IPS-20b (cell line): ENCODE results near the gene TSR3.

Experiments used
- H3K27ac ChIP-seq: one replicate; pipeline ENCODE4 v1.5.1; 2013; ENCODE audit warnings: low read length
- H3K27me3 ChIP-seq: 2 replicates; pipeline ENCODE4 v1.6.1; 2013; ENCODE audit warnings: mild to moderate bottlenecking, low read length, inconsistent platforms; ENCODE audit not compliant: insufficient read depth
- H3K36me3 ChIP-seq: 2 replicates; pipeline ENCODE4 v1.6.1; 2013; ENCODE audit warnings: low read depth, mild to moderate bottlenecking, inconsistent platforms, low read length, moderate library complexity; ENCODE audit not compliant: insufficient read depth
- H3K4me1 ChIP-seq: 2 replicates; pipeline ENCODE4 v1.6.1; 2013; ENCODE audit warnings: mild to moderate bottlenecking, control low read depth, inconsistent platforms, low read length, moderate library complexity; ENCODE audit not compliant: insufficient read depth
- H3K4me3 ChIP-seq: 2 replicates; pipeline ENCODE4 v1.5.1; 2013; ENCODE audit warnings: mild to moderate bottlenecking, low read length, inconsistent platforms
- H3K9ac ChIP-seq: 2 replicates; pipeline ENCODE4 v1.6.1; 2013; ENCODE audit warnings: low read depth, mild to moderate bottlenecking, inconsistent platforms, low read length, moderate library complexity
- H3K9me3 ChIP-seq: 2 replicates; pipeline ENCODE4 v1.6.1; 2013; ENCODE audit warnings: mild to moderate bottlenecking, low read depth, low read length, inconsistent platforms; ENCODE audit not compliant: insufficient read depth

Gene TSR3

DNA sequence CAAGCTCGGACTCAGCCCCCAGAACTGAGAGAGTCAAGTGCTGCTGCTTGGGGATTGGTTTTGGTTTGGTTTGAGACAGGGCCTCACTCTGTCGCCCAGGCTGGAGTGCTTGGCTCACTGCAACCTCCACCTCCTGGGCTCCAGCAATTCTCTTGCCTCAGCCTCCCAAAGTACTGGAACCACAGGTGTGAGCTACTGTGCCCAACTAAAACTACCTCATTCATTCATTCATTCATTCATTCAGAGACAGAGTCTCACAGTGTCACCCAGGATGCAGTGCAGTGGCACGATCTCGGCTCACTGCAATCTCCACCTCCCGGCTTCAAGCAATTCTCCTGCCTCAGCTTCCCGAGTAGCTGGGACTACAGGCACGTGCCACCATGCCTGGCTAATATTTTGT is 38.1 kb upstream of the TSR3 start:
- H3K9ac ChIP-seq = no peak overlapping the region
- no peaks in the 10 kb centered on the region for H3K27me3 ChIP-seq
- H3K9me3 ChIP-seq = no peaks in the 10 kb centered on the region
- peaks cover 19% of the 10 kb centered on the region for H3K36me3 ChIP-seq
- no peak overlapping the region for H3K4me3 ChIP-seq
- H3K4me1 ChIP-seq = no peaks in the 10 kb centered on the region
- no peak overlapping the region for H3K27ac ChIP-seq

DNA sequence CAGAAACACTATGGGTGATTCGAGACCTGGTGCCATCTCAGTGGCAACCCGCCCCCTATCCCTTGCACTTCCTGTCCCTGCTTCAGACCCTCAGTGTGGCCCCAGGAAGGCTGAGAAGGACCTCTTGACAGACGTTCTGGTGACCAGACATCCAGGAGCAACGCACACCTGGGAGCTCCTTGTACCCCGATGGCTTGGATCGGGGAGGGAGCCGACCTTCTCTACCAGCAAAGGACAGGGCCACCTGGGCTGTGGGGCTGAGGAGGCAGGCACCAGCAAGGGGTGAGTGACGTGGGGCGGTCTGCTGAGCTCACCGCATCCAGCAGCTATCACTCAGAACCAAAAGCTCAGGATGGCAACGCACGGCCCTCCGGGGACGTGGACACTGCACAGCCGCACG is 35.7 kb upstream of the TSR3 start:
- Histone ChIP-seq H3K4me1 (no peaks in the 10 kb centered on the region), H3K9me3 (no peaks in the 10 kb centered on the region), H3K27me3 (no peaks in the 10 kb centered on the region), H3K36me3 (peaks cover 12% of the 10 kb centered on the region), H3K4me3 (no peak overlapping the region), H3K27ac (no peak overlapping the region), H3K9ac (no peak overlapping the region)

DNA sequence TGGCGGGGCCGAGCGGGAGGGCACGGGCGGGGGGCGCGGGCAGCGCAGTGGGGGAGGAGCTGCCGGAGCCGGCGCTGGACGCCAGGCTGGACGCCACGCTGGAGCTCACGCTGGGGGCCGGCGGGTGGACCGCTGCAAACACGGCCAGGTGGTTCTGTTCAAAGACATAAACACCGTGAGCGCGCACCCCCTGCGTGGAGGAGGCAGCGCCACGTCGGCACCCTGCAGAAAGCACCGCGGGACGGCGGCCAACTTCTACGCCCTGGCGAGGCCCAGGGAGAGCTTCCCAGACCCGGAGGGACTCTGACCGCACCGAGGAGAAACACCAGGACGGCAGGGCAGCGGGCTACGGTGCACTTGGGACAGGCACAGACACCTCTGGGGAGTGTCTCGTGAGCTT is 33.6 kb upstream of the TSR3 start:
- H3K9ac ChIP-seq = no peak overlapping the region
- H3K36me3 ChIP-seq = peaks cover 5% of the 10 kb centered on the region
- H3K4me3 ChIP-seq = no peak overlapping the region
- H3K27me3 ChIP-seq = no peaks in the 10 kb centered on the region
- H3K9me3 ChIP-seq = no peaks in the 10 kb centered on the region
- no peaks in the 10 kb centered on the region for H3K4me1 ChIP-seq
- no peak overlapping the region for H3K27ac ChIP-seq

DNA sequence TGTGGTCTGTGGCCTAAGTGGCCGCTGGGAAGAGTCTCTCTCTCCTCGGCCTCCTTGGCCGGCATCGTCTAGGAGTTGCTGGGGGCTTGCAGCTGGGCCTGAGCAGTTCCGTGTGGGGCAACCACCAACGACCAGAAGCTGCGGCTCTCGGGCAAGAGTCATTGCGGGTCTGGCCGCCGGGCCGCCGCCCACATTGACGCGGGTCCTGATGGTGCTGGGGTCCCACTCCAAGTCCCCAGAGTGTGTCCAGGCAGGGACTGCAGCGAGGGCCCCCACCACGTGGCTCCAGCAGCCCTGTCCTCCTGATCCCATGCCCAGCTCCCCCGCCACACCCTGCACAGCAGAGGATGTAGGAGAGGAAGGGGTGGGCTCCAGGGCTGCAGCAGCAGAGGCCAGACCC is 31.9 kb upstream of the TSR3 start:
- H3K9ac ChIP-seq = no peak overlapping the region

DNA sequence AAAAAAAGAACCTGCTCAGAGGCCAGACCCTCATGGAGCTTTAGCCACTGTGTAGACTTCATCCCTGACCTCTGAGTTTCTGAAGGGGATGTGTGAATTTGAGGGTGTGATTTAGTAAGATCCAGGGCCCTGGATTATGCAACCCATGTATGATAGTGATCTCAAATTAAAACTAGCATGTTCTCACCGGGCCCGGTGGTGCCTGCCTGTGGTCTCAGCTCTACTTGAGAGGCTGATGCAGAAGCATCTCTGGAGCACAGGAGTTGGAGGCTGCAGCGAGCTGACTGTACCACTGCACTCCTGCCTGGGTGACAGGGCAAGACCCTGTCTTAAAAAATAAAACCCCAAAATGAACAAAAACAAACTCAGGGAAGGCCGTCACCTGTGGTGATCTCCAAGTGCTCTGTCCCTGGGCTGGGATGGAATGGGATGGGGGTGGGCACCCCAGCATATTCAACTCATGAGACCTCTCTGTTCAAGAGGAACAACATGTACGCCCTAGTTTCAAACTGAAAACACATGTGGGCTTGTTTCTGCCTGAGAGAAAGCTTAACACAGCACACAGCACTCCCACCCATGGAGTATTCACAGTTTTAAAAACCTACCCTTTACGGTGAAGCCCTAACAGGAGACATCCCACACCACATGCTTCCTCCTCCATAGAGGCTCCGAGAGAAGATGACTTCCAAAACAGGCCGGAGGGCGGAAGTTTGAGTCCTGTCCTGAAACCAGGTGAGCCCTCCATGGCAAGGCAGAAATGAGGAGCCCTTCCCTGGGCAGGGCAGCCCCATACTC is 30.1 kb upstream of the TSR3 start:
- Histone ChIP-seq H3K4me3 (no peak overlapping the region), H3K36me3 (no peaks in the 10 kb centered on the region; the same call in 1 of the 2 replicates), H3K9me3 (no peaks in the 10 kb centered on the region), H3K9ac (no peak overlapping the region), H3K27me3 (no peaks in the 10 kb centered on the region), H3K27ac (no peak overlapping the region), H3K4me1 (peaks cover 6% of the 10 kb centered on the region; the same call in 1 of the 2 replicates)

More for the DNA sequence above, 31.9 kb upstream of the TSR3 start:
- no peak overlapping the region for H3K4me3 ChIP-seq
- no peak overlapping the region for H3K27ac ChIP-seq
- H3K9me3 ChIP-seq = no peaks in the 10 kb centered on the region
- H3K4me1 ChIP-seq = no peaks in the 10 kb centered on the region; the same call in 1 of the 2 replicates
- no peaks in the 10 kb centered on the region for H3K27me3 ChIP-seq
- no peaks in the 10 kb centered on the region; the same call in 1 of the 2 replicates for H3K36me3 ChIP-seq

DNA sequence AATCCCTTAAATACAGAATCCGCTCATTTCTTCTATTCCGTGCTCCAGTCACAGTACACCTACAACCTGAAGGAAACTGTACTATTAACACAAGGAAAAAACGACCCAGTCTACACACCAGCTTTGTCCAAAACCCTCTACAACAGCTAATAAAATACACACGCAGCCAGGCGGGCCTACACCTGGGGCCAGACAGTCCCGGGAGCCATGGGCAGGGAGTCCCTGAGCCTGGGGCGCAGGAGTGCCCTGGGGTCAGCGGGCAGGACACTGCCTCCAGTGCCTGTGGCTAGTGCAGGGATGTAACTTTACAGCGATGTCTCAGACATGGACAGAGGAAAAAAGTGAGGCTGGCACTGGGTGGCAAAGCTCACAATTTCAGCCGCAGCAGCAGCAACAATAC is 28.5 kb upstream of the TSR3 start:
- H3K27me3 ChIP-seq = no peaks in the 10 kb centered on the region
- H3K9ac ChIP-seq = peak overlapping the region; percentile 7; the same call in 1 of the 2 replicates
- peaks cover 6% of the 10 kb centered on the region; the same call in 1 of the 2 replicates for H3K4me1 ChIP-seq
- H3K9me3 ChIP-seq = no peaks in the 10 kb centered on the region
- peak overlapping the region; percentile 58; the same call in 1 of the 2 replicates for H3K4me3 ChIP-seq
- no peak overlapping the region for H3K27ac ChIP-seq
- H3K36me3 ChIP-seq = no peaks in the 10 kb centered on the region; the same call in 1 of the 2 replicates

DNA sequence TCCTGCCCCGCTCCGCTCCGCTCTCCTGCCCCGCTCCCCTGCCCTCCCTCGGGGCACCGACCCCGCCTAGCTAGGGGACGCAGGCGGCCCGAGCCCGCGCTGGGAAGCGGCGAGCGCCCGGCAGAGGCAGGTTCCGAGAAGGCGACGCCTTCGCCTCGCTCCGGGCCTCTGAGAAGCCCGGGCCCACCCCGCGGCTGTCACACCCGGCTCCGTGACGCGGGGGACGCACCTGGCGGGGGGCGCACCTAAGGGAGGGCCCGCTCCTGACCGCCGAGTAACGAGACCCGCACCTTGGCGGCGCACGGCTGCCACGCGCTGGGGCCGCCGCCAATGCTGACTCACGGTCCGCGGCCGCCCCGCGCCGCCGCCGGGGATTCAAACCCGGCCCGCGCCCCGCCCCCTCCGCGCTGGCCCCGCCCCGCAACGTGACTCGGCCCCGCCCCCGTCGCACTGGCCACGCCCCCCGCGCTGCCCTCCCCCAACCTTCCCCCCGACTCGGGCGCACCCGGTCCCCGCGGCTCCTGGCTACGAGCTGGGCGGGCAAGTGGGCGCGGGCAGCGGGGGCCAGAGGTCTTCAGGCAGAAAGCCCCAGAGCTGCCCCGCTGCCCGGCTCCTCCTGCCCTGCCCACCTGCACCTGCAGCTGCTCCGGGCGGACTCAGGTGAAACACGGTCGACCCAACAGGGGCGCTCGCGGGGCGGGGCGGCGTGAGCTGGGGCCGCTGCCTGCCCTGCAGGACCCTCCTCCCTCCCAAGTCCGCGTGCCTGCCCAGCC is 27.8 kb upstream of the TSR3 start:
- peak overlapping the region; percentile 77; the same call in 1 of the 2 replicates for H3K4me3 ChIP-seq
- H3K9ac ChIP-seq = peak overlapping the region; percentile 90

DNA sequence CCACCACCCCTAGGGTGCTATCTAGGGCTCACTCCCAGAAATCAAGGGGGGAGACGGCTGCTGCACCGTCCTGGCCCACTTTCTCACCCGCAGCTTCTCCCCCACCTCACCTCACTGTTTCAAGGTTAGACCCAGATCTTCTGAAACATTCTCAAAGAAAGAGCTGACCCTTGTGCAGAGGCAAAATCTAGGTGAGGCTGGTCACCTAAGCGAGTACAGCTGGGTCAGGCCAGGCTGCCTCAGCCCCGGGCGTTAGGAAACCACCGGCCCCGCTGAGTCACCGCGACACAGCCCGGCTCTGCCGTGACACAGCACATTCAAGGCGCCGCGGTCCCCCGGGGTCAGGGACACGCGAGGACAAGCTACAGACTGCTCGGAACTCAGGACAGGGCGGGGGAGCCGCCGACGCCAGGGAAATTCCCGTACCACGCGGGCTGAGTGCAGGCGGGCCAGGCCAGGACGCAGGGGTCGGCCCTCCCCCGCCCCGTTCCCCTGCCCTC is 27.2 kb upstream of the TSR3 start:
- peaks cover 6% of the 10 kb centered on the region; the same call in 1 of the 2 replicates for H3K4me1 ChIP-seq
- peak overlapping the region; percentile 90 for H3K9ac ChIP-seq
- H3K4me3 ChIP-seq = peak overlapping the region; percentile 77
- H3K9me3 ChIP-seq = no peaks in the 10 kb centered on the region
- no peak overlapping the region for H3K27ac ChIP-seq
- no peaks in the 10 kb centered on the region for H3K27me3 ChIP-seq
- H3K36me3 ChIP-seq = no peaks in the 10 kb centered on the region; the same call in 1 of the 2 replicates

More for the DNA sequence above, 27.8 kb upstream of the TSR3 start:
- H3K9me3 ChIP-seq = no peaks in the 10 kb centered on the region
- peaks cover 6% of the 10 kb centered on the region; the same call in 1 of the 2 replicates for H3K4me1 ChIP-seq
- no peaks in the 10 kb centered on the region; the same call in 1 of the 2 replicates for H3K36me3 ChIP-seq
- no peaks in the 10 kb centered on the region for H3K27me3 ChIP-seq
- H3K27ac ChIP-seq = no peak overlapping the region

DNA sequence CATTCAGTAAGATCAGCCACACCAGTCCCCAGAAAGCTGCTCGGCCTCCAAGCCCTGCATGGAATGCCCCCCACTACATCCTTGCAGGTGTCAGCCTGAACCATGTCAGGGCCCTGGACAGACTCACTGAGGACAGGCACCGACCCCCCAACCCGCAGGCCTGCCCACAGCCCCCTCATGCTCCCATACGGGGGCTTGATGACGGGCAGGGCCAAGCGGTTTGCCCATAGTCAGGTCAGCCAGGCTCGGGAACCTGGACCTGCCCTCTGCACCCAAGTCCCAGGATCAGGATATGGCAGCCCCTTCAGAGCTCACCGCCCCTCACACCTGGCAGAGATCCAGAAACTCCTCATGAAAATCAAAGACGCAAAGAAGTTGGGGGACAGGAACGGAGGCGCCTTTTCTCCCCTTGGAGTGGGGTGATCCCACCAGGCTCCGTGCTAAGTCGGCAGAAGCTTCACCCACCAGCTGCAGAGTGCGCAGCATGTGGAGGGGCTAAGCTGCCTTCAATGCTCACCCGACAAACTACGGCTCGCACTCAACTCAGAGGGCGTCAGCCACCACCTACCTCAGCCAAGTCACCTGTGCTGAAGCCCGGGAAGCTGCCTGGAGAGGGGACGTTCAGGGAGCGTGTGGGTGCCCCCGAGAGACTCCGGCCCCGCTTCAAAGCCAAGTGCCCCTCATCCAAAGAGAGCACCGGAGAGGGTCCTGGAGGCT is 26.6 kb upstream of the TSR3 start:
- Histone ChIP-seq H3K9ac (peak overlapping the region; percentile 90), H3K27ac (no peak overlapping the region), H3K36me3 (no peaks in the 10 kb centered on the region; the same call in 1 of the 2 replicates), H3K9me3 (no peaks in the 10 kb centered on the region), H3K27me3 (no peaks in the 10 kb centered on the region), H3K4me1 (peaks cover 6% of the 10 kb centered on the region; the same call in 1 of the 2 replicates), H3K4me3 (peak overlapping the region; percentile 77)

DNA sequence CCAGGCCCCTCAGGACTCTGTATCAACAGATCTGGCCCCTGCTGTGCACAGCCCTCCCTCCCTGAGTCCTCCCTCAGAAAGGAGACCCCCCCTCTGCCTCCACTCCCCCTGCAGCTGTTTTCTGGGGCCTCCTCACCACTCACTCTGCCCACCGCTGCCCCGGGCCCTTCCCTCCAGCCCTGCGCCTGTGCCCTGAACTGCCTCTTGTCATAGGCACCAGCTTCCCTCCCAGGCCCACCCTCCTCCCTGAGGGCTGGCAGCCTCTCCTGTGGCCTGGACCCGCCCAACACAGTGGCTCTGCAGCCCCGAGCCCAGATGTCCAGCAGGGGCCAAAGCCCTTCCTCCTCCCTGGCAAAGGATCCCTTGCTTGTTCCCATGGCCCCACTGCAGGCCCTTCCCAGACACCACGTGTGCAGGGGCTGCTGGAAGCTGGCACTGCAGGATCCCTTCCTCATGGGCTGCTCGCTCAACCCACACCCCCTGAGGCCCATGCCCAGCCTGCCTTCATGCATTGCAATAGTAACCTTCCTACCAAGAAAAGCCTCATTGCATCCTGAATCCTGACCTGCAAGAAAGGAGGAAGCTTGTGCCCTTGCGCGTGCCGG is 25.8 kb upstream of the TSR3 start:
- H3K4me1 ChIP-seq = peaks cover 6% of the 10 kb centered on the region; the same call in 1 of the 2 replicates
- no peaks in the 10 kb centered on the region for H3K9me3 ChIP-seq
- no peaks in the 10 kb centered on the region; the same call in 1 of the 2 replicates for H3K36me3 ChIP-seq
- H3K9ac ChIP-seq = no peak overlapping the region; the same call in 1 of the 2 replicates
- H3K27ac ChIP-seq = no peak overlapping the region
- H3K27me3 ChIP-seq = no peaks in the 10 kb centered on the region
- peak overlapping the region; percentile 77; the same call in 1 of the 2 replicates for H3K4me3 ChIP-seq
